ENCODE data around the gene PSME2. TPM values are rescaled to one million over a fixed set of nuclear protein-coding genes. Genes with fewer than 3 reads are reported as not detected.
A peak's percentile ranks its signal among the peaks of the same experiment; 100 is the strongest.

PSME2 gene
- total RNA-seq, 1 donor from 2014 or later = 26.9 TPM

DNA sequence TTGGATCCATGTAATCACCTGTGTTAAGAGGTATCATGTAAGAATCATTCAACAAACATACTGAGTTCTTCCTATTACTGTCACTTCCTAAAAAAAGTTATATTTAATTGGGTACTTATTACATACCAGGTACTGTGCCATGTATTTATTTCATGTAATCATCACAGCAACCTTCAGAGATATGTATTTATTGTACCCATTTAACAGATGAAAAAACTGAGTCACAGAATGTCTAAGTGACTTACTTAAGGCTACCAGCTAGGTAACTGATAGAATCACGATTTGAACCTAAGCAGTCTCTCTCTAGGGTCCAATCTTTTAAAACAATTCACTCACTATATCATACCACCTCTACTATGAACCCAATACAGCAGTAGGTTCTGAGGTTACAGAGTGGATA lies 2.0 kb downstream of the PSME2 start:
- Histone ChIP-seq H3K36me3 (ENCODE audit: control insufficient read depth, insufficient read depth, low read length) (peaks cover 12% of the 10 kb centered on the region), H3K4me3 (ENCODE audit: low read depth, low read length) (no peak overlapping the region), H3K27me3 (ENCODE audit: control insufficient read depth, insufficient read depth, low read length) (no peaks in the 10 kb centered on the region)
- TF ChIP-seq CTCF (IDR thresholded peaks at IDR 0.05; ENCODE audit: insufficient read depth, low read length, severe bottlenecking) = no peak
- FAIRE-seq (no peak), DNase-seq (ENCODE audit: low read depth) (no peak)

- FAIRE-seq = no peak
- TF ChIP-seq CTCF (IDR thresholded peaks at IDR 0.05; ENCODE audit: insufficient read depth, low read length, severe bottlenecking) = no peak
- H3K36me3 ChIP-seq (ENCODE audit: control insufficient read depth, insufficient read depth, low read length) = peaks cover 9% of the 10 kb centered on the region
Observed at GRCh38 chr14:24143511-24143910, 2.9 kb downstream of the PSME2 start.

GRCh38 chr14:24141097-24141880 lies 5.1 kb downstream of the PSME2 start, which contains the start of gene EMC9:
EMC9 (minus strand) TSS chr14:24141591; CDS start chr14:24141304, 287 bp downstream.
- H3K36me3 ChIP-seq (ENCODE audit: control insufficient read depth, insufficient read depth, low read length) = peaks cover 15% of the 10 kb centered on the region
- no peak for FAIRE-seq
- peak within 1 kb of the TSS; percentile 62 for H3K4me3 ChIP-seq (ENCODE audit: low read depth, low read length)
- H3K27me3 ChIP-seq (ENCODE audit: control insufficient read depth, insufficient read depth, low read length) = no peaks in the 10 kb centered on the region
- DNase-seq (ENCODE audit: low read depth) = peak; percentile 98
- peak; percentile 51 for TF ChIP-seq CTCF (IDR thresholded peaks at IDR 0.05; ENCODE audit: insufficient read depth, low read length, severe bottlenecking)

More at GRCh38 chr14:24143511-24143910, 2.9 kb downstream of the PSME2 start:
- Histone ChIP-seq H3K4me3 (ENCODE audit: low read depth, low read length) (no peak overlapping the region), H3K27me3 (ENCODE audit: control insufficient read depth, insufficient read depth, low read length) (no peaks in the 10 kb centered on the region)
- no peak for DNase-seq (ENCODE audit: low read depth)

- peaks cover 15% of the 10 kb centered on the region for H3K36me3 ChIP-seq (ENCODE audit: control insufficient read depth, insufficient read depth, low read length)
- no peaks in the 10 kb centered on the region for H3K27me3 ChIP-seq (ENCODE audit: control insufficient read depth, insufficient read depth, low read length)
- FAIRE-seq = no peak
- no peak overlapping the region for H3K4me3 ChIP-seq (ENCODE audit: low read depth, low read length)
- no peak for TF ChIP-seq CTCF (IDR thresholded peaks at IDR 0.05; ENCODE audit: insufficient read depth, low read length, severe bottlenecking)
- DNase-seq (ENCODE audit: low read depth) = no peak
Observed at GRCh38 chr14:24139272-24139934, 7.0 kb downstream of the PSME2 start.

DNA sequence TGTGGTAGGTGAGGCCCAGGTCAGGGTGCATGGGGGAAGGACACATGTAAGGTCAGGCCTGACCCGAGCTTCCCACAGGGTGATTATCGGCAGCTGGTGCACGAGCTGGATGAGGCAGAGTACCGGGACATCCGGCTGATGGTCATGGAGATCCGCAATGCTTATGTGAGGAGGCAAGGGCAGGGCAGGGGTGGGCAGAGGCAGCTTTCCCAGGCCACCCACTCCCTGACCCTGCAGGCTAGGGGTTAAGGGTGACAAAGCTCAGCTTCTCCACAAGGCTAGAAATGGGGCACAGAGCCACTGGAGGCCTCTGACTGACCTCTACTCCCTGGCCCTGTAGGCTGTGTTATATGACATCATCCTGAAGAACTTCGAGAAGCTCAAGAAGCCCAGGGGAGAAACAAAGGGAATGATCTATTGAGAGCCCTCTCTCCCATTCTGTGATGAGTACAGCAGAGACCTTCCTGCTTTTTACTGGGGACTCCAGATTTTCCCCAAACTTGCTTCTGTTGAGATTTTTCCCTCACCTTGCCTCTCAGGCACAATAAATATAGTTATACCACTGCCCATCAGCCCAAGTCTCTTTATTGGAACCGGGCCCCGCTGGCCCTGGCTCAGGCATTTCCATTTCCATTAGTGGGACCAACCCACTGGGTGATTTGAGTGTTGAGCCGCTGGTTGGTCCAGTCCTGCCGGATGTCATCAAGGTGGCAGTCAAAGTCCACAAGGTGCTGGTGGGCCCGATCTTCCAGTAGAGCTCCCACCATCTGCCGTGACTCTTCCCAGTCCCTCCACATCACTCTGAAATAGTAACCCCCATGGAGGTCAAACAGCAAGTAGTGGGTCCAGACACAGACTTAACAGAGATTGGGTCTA lies 7.8 kb downstream of the PSME2 start:
- H3K36me3 ChIP-seq (ENCODE audit: control insufficient read depth, insufficient read depth, low read length) = peaks cover 11% of the 10 kb centered on the region
- no peak overlapping the region for H3K4me3 ChIP-seq (ENCODE audit: low read depth, low read length)
- no peaks in the 10 kb centered on the region for H3K27me3 ChIP-seq (ENCODE audit: control insufficient read depth, insufficient read depth, low read length)
- FAIRE-seq (no peak), DNase-seq (ENCODE audit: low read depth) (no peak)
- no peak for TF ChIP-seq CTCF (IDR thresholded peaks at IDR 0.05; ENCODE audit: insufficient read depth, low read length, severe bottlenecking)

Data from bronchial epithelial cell (primary cell).